Measurements from ENCODE around the gene IFNLR1. TPM values are rescaled to one million over a fixed set of nuclear protein-coding genes. Genes with fewer than 3 reads are reported as not detected.

Gene IFNLR1
- 0.13 and 0.22 TPM in 2 replicates for total RNA-seq

GRCh38 chr1:24186993-24187790 lies at the start of gene IFNLR1:
TSS of gene IFNLR1 (minus strand) at chr1:24187289. CDS start at chr1:24187248, 41 bp downstream.

DNA sequence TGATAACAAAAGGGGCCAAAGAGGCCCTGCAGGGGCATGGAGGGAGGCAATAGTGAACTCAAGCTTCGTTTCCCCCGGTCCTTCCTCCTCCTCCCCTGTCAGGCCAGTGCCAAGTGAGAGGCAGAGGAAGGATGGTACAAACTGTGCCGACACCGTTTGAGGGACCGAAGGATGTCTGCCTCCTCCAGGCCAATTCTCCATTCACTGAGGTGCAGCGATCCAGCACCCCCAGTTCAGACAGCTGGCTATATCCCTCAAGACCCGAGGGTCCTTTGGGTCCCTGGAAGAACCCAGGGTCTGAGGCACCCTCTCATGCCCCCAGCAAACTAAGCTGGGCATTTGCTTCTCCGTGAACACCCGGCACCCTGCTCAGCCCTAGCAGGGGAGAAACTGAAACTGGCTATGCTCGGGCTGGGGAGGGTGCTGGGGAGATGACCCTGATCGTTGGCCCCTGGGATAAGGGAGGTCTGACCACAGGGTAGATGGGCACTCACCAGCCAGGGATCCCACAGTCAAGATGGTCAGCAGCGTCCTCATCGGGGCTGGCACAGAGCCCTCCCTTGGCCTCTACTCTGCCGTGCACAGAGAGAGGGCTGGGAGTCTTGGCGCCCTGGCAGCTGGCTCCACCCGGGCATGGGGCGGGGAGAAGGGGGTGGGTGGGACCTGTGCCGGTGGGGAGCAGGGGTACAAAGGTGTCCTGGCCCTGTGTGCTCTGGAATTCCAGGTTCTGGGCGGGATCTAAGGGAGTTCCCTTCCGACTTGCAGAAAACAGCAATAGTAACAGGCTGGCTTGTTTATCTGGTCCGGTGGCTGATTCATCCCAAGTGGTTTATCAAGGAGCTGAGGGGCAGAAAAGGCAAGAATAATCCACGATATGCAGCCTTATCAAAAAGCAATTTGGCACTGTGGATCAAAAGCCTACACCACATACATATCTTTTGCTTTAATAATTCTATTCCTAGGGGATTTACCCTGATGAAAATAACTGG lies 44.2 kb downstream of the IFNLR1 start, which contains the start of gene IL22RA1:
IL22RA1 (minus strand) TSS at position 595 of the 989 bp plus-strand sequence; CDS start at position 537, 58 bp downstream.

GRCh38 chr1:24111996-24112779 lies 74.9 kb downstream of the IFNLR1 start, which contains the start of gene MYOM3:
TSS of gene MYOM3 (minus strand) at chr1:24112135. CDS start at chr1:24108636, 3,499 bp downstream.

Other genes with a start within 250 kb of the IFNLR1 start
- 121 and 165 TPM in 2 replicates for gene PNRC2, start 227.5 kb downstream of the IFNLR1 start, total RNA-seq
- 107 and 129 TPM in 2 replicates for gene SRSF10, start 207.0 kb downstream of the IFNLR1 start, total RNA-seq
- 0.26 and 0.32 TPM in 2 replicates for gene MYOM3, start 75.2 kb downstream of the IFNLR1 start, total RNA-seq
- gene IL22RA1, start 44.1 kb downstream of the IFNLR1 start, total RNA-seq, result 0.11 and 0.26 TPM in 2 replicates
- 0.11 and 0.26 TPM in 2 replicates for gene GRHL3, start 132.1 kb upstream of the IFNLR1 start, total RNA-seq
- 9.3 and 12.2 TPM in 2 replicates for gene STPG1, start 226.5 kb upstream of the IFNLR1 start, total RNA-seq
- gene NIPAL3, start 228.5 kb upstream of the IFNLR1 start, total RNA-seq, result 51.7 and 56.6 TPM in 2 replicates

All from articular chondrocyte of knee joint (primary cell).